Gastrocnemius medialis (tissue), 4 donors: ENCODE data around the gene ZNF304.

Source experiments
- CTCF ChIP-seq, 5 experiments: fragments of 450-650 bp in 3 of 5; fragments of 200-600 bp in 2 of 5; sonication (generic) in 2 of 5; IDR thresholded peaks in 4 of 5; conservative IDR thresholded peaks in 1 of 5; 1 replicate in 4 of 5; 2 replicates in 1 of 5; pipeline ENCODE4 v1.5.1; 2016 to 2019; ENCODE audit warnings: antibody characterized with exemption in 5 of 5, mild to moderate bottlenecking in 3 of 5, moderate library complexity in 3 of 5
- POLR2A ChIP-seq, 2 donors: fragments of 450-650 bp; IDR thresholded peaks; one replicate each; pipeline ENCODE4 v1.6.1; 2017; ENCODE audit warnings: antibody characterized with exemption in 2 of 2, mild to moderate bottlenecking in 2 of 2, moderate library complexity in 2 of 2

GRCh38 chr19:57334191-57334590, 16.9 kb upstream of the ZNF304 start:
- TF ChIP-seq CTCF (IDR thresholded peaks at IDR 0.05 in 4 of 5, conservative IDR thresholded peaks at IDR 0.05 in 1 of 5) (no peak), POLR2A (IDR thresholded peaks at IDR 0.05) (no peak)
